ENCODE measurements around the gene MME.

The MME gene

GRCh38 chr3:155079746-155080487 lies at the start of gene MME:
Gene MME, plus strand, starts transcription at chr3:155080319. Its CDS starts 3,849 bp downstream, at chr3:155084168.
- H3K27ac ChIP-seq, result peak within 1 kb of the TSS; percentile 20
- DNase-seq (ENCODE audit: low read depth, low spot score), result no peak

DNA sequence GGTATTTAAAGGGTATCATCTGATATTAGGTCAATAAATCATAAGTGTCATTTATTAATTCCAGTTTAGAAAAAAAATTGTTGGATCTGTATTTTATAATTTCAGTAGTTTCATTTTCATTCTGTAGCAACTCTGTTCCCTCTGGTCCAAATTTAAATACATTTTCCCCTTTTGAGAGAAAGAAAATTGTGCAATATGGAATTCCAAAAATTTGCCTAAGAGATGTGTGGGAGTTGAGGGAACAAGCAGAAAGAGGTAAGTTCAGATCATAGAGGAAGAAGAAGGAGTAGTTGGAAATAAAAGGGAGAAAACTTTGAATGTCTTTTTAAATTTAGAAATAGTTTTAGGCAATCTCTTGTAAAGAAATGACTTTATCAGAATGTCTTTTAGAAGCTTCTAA lies 48.9 kb upstream of the MME start:
- no peak for DNase-seq (ENCODE audit: low read depth, low spot score)
- H3K27ac ChIP-seq, result no peak overlapping the region

- no peak for DNase-seq (ENCODE audit: low read depth, low spot score)
- H3K27ac ChIP-seq, result no peak overlapping the region
These were observed 47.2 kb upstream of the MME start for GRCh38 chr3:155032918-155033317.

- H3K27ac ChIP-seq, result no peak overlapping the region
These were observed 45.3 kb upstream of the MME start for GRCh38 chr3:155034786-155035185.

DNA sequence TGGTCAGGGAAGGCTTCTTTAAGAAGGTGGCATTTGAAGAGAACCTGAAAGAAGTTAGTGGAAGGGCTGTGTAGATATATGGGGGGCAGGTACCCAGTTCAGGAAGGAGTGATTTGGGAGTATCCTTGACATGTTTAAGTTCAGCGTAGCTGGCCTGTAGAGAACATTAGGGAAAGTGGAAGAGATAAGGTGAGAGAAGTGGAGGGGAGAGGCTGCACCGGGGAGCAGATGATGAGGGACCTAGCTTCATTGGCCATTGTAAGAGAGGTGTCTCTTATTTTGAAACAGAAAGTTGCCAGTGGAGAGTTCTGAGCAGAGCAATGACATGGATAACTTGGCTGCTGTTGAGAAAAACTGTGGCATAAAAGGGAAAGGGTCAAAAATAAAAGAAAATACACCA lies 44.6 kb upstream of the MME start:
- H3K27ac ChIP-seq, result no peak overlapping the region

More at GRCh38 chr3:155034786-155035185, 45.3 kb upstream of the MME start:
- DNase-seq (ENCODE audit: low read depth, low spot score), result no peak

DNA sequence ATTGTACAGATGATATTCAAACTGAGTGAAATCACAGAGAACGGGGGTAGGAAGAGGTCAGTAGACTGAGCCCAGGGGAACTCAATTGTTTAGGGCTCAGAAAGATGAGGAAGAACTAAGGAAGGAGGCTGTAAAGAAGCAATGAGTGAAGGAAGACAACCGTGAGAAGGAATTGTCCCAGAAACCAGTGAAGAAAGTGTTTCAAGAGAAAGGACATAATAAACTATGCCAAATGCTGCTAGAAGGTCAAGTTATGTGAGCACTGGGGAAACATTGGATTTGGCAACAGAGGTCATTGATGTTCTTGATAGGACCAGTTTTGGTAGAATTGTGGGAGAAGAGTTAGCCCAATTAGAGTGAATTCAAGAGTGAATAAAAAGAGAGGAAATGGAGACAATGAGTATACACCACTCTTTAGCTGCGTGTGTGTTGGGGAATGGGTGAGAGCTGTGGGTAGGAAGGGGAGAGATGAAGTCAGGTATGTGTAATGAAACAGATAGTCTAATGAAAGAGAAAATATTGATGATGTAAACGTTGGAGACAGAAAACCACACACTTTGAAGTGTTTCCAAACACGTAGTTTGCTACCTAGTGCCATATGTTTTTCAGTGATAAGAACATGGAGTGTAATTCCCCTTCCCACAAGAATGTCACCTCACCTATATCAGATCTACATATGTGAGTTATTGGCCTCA lies 42.5 kb upstream of the MME start:
- DNase-seq (ENCODE audit: low read depth, low spot score), result no peak

More for the DNA sequence above, 44.6 kb upstream of the MME start:
- DNase-seq (ENCODE audit: low read depth, low spot score), result no peak

DNA sequence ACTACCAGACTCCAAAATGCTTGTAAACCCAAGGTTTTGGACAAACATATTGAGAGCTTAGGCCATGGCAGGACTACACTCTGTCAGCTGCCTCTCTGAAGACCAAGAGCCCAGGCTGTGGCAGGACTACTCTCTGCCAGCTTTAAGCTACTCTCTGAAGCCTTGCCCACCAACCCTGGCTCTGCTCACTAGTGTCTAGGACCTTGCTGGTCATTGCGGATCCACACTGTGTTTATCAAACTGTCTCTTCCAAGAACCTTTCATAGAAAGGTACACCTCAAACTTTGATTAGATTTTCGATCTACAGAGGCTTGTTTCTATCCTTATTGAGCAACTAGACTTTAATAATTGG lies 41.9 kb upstream of the MME start:
- no peak for DNase-seq (ENCODE audit: low read depth, low spot score)

More for the DNA sequence above, 42.5 kb upstream of the MME start:
- no peak overlapping the region for H3K27ac ChIP-seq

DNA sequence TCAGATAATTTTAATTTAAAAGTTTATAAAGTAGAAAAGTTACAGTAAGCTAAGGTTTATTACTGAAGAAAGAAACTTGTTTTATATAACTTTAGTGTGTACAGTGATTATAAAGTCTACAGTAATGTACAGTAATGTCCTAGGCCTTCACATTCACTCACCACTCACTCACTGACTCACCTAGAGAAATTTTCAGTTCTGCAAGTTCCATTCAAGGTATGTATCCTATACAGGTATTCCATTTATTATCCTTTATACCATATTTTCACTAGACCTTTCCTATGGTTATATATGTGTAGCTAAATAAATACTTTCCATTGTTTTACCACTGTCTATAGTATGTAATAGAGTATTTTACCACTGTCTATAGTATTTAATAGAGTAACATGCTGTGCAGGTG lies 33.2 kb upstream of the MME start:
- DNase-seq (ENCODE audit: low read depth, low spot score), result no peak
- H3K27ac ChIP-seq, result peak overlapping the region; percentile 27

More for the DNA sequence above, 41.9 kb upstream of the MME start:
- H3K27ac ChIP-seq, result no peak overlapping the region

DNA sequence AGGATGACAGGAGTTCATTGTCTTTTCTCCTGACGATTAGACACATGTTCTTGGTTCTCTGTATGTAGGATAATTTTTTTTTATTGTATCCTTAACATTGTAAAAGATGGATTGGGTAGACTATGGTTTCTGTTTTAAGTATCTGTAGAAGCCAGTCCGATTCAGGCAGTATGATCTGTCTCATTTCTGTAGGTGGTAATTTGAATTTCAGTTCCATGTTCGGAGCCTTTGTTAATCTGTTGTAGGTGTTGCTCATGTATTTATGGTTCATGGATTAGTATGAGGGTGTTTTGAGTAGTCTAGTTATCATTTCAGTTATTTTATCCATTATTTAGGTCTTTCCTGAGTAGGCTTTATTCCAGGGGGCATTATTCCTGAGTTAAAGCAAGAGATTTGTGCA lies 32.4 kb upstream of the MME start:
- peak overlapping the region; percentile 27 for H3K27ac ChIP-seq

GRCh38 chr3:155049959-155050358 lies 30.2 kb upstream of the MME start:
- H3K27ac ChIP-seq, result no peak overlapping the region
- no peak for DNase-seq (ENCODE audit: low read depth, low spot score)

More for the DNA sequence above, 32.4 kb upstream of the MME start:
- no peak for DNase-seq (ENCODE audit: low read depth, low spot score)

- H3K27ac ChIP-seq, result no peak overlapping the region
- no peak for DNase-seq (ENCODE audit: low read depth, low spot score)
These were observed 27.6 kb upstream of the MME start for GRCh38 chr3:155052470-155052869.

GRCh38 chr3:155053756-155054155 lies 26.4 kb upstream of the MME start:
- DNase-seq (ENCODE audit: low read depth, low spot score), result no peak
- no peak overlapping the region for H3K27ac ChIP-seq

GRCh38 chr3:155064920-155065319 lies 15.2 kb upstream of the MME start:
- no peak for DNase-seq (ENCODE audit: low read depth, low spot score)
- peak overlapping the region; percentile 71 for H3K27ac ChIP-seq

- DNase-seq (ENCODE audit: low read depth, low spot score), result peak; percentile 90
- H3K27ac ChIP-seq, result peak overlapping the region; percentile 71
These were observed 14.6 kb upstream of the MME start for GRCh38 chr3:155065537-155065936.

GRCh38 chr3:155069729-155070128 lies 10.4 kb upstream of the MME start:
- H3K27ac ChIP-seq, result peak overlapping the region; percentile 76
- DNase-seq (ENCODE audit: low read depth, low spot score), result no peak

- H3K27ac ChIP-seq, result peak overlapping the region; percentile 76
These were observed 9.8 kb upstream of the MME start for GRCh38 chr3:155070316-155070715.

DNA sequence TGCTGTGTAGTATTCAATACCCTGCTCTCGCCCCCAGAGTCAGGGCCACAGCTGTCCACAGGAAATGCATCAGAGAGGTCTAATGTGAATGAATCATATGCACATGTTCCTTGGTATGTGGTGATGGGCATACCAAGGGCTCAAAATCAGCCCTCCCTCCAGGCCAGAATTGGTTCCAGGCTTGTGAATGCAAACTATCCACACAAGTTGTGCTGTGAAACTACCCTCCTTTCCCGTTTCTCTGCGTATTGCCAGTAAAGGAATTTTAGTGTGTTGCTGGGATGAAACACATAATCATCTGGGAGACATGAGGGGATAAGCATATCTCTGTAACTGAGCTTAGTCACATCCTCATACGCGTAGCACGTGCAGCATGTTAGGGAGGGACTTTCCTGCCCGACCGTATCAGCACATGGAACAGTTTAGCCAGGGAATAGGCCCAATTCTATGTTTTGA lies 9.2 kb upstream of the MME start:
- H3K27ac ChIP-seq, result peak overlapping the region; percentile 76
- peak; percentile 39 for DNase-seq (ENCODE audit: low read depth, low spot score)

More at GRCh38 chr3:155070316-155070715, 9.8 kb upstream of the MME start:
- no peak for DNase-seq (ENCODE audit: low read depth, low spot score)

DNA sequence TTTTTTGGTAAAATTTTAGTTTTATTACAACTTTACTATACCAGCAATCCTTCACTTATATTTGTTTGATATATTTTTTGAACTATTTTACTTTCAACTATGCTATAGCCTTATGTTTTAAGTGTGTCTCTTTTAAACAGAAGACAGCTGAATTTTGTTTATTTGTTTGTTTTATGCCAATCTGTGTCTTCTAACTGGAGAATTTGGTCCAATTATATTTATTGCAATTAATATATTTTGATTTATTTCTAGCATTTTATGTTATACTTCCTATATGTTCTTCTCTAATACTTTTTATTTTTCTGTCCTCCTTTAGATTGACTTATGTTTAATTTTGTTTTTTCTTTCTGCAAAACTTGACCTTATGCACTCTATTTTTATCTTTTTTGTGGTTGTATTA lies 4.9 kb upstream of the MME start:
- H3K27ac ChIP-seq, result no peak overlapping the region
- no peak for DNase-seq (ENCODE audit: low read depth, low spot score)

GRCh38 chr3:155076888-155077287 lies 3.2 kb upstream of the MME start:
- H3K27ac ChIP-seq, result no peak overlapping the region
- no peak for DNase-seq (ENCODE audit: low read depth, low spot score)

DNA sequence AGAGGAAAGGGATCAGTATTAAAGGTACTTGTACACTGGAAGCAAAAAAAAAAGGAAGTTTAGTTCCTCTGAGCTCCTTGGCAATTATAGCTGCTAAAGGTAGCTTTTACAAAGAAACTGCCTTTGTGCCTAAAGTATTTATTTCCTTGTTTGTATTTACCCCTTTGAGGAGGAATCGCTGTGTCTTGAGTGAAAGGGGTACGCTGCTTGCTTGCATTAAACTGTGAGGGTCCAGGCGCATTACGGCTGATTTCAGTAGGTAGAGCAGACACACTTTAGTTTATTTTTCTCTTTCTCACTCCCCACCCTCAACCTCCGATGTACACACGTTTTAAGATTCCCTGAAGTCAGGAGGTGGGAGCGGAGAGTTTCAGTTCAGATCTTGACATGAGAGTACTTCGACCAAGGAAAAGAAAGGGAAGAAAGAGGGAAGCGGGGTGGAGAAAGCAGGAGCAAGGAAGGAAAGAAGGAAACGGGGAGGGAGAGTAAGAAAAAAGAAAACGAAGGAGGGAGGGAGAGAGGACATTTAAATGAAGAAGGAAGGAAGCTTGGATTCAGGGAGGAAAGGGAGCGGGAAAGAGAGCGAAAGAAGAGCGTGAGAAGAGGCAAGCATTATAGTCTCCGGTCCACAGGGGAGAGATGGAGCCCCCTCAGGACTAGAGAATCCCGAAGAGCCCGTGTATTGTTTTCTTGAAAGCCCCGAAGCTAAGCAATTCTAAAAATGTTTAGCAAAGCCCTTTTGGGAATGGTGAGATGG lies 1.2 kb upstream of the MME start:
- H3K27ac ChIP-seq, result peak overlapping the region; percentile 2
- no peak for DNase-seq (ENCODE audit: low read depth, low spot score)

DNA sequence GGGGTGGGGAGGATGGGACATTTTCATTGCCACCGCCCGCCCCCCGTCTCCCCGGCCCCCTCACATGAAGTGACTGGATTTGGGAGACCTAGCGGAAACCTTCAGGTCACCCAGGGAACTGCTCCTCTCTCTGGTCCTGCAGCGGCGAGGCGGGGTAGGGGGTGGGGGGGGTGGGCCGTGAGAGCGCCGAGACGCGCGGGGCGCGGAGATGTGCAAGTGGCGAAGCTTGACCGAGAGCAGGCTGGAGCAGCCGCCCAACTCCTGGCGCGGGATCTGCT lies 712 bp upstream of the MME start:
- no peak for DNase-seq (ENCODE audit: low read depth, low spot score)
- no peak overlapping the region for H3K27ac ChIP-seq

Data from epithelial cell of prostate (primary cell).